Posterior cingulate gyrus (tissue), 11 donors: ENCODE measurements around the gene USP10.
"Not testable (repeated sequence)": the region's sequence is repeated elsewhere in the genome, so short reads cannot be mapped to it uniquely, and the experiment has no call there.

Experiments used
- DNase-seq, 10 donors: peaks; one replicate each; pipeline versions ENCODE4 v3.0.0 to v3.0.0-alpha.2; 2020 to 2021; ENCODE audit warnings: mixed read lengths in 3 of 10
- intact Hi-C: fragments of 100-400 bp; cut with DNase I; formaldehyde crosslinking; loops from one replicate; pipeline ENCODE4 v1.15.1; 2023

USP10 gene

GRCh38 chr16:84742641-84743092 is 42.9 kb downstream of the USP10 start:
- no peak for DNase-seq

DNA sequence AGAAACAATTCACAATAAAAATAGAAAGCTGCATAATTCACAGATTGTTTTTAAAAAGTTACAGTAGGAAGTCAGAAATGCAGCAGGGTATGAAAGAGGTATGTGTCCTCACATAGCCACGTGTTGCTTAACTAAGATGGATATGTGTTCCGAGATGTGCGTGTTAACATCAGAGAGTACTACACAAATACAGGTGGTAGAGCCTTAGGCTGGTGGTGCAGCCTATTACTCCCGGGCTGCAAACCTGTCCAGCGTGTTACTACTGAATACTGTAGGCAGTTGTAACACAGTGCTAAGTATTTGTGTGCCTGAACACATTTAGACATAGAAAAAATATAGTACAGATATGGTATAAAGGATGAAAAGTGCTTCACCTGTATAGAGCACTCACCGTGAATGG is 46.4 kb downstream of the USP10 start:
- no peak for DNase-seq
- intact Hi-C loops, result no loop called here

More at GRCh38 chr16:84742641-84743092, 42.9 kb downstream of the USP10 start:
- intact Hi-C loops, result no loop called here

DNA sequence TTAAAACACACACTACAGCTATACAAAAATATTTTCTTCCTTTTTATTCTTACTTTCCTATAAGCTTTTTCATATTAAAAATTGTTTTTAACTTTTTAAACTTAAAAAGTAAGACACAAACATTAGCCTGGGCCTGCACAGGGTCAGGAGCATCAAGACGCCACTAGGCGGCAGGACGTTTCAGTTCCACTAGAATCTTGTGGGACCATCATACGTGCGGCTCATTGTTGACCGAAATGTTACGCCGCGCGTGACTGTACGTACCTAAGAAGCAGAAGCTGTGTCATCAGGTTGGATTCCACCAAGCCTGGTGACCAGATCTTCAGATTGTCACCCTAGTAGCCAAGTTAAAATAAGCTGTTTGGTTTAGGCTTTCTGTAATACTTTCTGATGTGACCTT is 47.1 kb downstream of the USP10 start:
- DNase-seq, result no peak
- intact Hi-C loops, result no loop called here

DNA sequence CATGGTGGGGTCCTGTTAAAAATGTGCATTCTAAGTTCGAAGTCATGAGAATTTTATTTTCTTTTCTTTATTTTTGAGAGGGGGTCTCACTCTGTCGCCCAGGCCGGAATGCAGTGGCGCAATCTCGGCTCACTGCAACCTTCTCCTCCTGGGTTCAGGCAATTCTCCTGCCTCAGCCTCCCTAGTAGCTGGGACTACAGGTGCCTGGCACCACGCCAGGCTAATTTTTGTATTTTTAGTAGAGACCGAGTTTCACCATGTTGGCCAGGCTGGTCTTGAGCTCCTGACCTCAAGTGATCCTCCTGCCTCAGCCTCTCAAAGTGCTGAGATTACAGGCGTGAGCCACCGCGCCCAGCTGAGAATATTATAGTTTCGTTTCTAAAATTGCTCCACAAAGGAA is 48.4 kb downstream of the USP10 start:
- intact Hi-C loops, DNase-seq: not testable (repeated sequence)

GRCh38 chr16:84749072-84749471 is 49.3 kb downstream of the USP10 start:
- intact Hi-C loops, result no loop called here
- DNase-seq, result no peak

GRCh38 chr16:84749815-84750214 is 50.0 kb downstream of the USP10 start:
- intact Hi-C loops, result no loop called here
- DNase-seq, result no peak

DNA sequence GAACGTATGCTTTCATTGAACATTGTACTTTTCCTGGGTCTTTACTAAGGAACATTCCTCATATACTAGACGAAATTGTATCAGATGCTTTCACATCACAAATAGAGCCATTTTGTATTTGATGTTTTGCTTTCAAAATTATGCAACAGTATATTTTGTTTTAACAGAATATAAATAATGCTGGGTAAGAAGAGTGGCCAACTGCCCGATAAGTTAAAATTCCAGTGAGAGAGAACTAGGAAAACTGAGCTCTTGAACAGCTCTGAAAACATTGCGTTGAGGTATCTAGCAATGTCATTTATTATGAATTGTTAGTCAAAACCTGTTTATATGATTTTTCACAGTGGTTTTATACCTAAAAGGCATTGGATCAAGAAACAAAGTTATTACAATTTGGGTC is 50.8 kb downstream of the USP10 start:
- intact Hi-C loops, result no loop called here

DNA sequence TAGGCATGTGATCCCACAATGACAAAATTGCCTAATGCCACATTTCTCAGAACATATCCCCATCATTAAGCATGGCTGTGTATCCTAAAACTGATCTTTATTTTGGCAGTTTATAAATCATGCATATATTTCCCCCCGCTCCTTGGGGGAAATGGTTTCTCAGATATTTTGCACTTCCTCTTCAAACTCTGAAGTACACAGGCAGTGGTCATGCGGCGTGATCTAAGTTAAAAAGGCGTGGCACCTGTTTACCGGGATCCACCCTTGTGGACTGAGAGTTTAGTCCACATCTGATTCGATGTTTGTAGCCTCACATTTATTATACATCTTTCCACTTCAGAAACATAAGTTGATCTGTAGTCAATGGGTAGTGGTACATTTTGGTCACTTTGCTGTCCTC is 51.4 kb downstream of the USP10 start:
- no peak for DNase-seq
- intact Hi-C loops, result no loop called here

More for the DNA sequence above, 50.8 kb downstream of the USP10 start:
- DNase-seq, result no peak

- no peak for DNase-seq
- intact Hi-C loops, result no loop called here
Measured at GRCh38 chr16:84751947-84752346, 52.1 kb downstream of the USP10 start.

- intact Hi-C loops, result no loop called here
- DNase-seq, result no peak
Measured at GRCh38 chr16:84752600-84752999, 52.8 kb downstream of the USP10 start.

DNA sequence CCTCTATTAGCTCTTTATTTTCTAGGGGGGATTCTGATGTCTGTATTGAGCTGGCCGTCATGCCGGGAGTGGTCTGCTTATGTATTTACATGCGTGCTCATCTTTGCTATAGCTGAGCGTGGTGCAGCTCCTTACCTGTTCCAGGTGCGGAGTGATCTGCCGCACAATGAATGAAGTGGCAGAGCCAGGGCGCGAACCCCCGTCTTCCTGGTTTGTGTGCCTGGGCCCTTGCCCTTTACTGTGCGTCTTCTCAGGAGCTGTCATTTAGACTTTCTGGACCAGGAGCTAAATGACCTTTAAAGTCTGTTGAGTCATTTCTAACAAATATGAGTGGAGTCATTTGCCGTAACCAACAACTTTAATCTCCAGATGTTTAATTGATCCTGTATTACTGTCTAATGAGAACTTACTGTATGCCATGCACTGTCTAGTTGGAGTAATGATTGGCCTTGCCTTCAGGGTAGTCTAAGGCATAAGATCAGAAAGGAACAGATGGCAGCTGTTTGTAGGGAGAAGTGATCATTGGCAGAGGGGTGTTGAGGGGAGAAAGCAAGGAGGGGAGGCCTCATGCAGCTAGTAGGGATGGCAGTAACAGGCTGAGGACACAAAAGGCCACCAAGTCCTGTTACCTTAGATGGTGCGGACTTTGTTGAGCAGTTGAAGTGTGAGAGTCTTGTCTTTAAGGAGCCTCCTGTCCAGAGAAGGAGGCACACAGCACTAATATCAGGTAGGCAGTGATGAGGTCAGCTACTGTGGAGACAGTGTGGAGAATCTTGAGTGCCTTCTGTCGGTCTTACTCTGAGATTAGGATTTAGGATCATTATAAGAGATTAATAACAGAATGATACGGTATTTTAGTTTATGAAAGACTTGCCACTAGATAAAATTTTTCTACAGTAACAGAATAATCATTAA is 53.9 kb downstream of the USP10 start:
- DNase-seq, result no peak
- intact Hi-C loops, result loop anchor here (1.0 kb wide), 2 partner anchors 199 to 217 kb away; no protein-coding TSS in a partner anchor

DNA sequence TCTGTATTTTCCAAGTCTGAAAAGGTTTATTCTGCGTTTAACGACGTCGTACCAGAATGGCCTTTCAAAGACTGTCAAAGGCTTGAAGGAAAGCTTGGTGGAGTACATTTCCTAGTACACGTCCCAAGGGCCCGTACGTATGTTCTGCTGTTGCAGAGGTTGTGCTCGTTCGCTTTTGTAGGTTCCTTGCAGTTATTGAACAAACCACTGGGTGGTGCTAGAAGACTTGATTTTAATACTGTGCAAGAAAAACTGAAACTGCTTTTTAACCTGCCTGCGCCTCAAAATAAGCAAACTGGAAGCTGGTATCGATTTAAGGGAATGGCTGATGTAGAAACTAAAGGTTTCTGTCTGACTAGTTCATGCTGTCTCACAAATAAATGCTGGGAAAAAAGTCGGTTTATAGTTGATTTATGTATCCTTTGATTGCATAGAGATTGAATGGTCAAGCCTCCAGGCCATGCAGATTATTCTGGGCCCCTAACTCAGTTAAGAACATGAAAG is 54.6 kb downstream of the USP10 start:
- intact Hi-C loops, result loop anchor here (1.0 kb wide), 2 partner anchors 198 to 216 kb away; no protein-coding TSS in a partner anchor
- DNase-seq, result peak in 2 of 10 donors; percentile 41 to 47

DNA sequence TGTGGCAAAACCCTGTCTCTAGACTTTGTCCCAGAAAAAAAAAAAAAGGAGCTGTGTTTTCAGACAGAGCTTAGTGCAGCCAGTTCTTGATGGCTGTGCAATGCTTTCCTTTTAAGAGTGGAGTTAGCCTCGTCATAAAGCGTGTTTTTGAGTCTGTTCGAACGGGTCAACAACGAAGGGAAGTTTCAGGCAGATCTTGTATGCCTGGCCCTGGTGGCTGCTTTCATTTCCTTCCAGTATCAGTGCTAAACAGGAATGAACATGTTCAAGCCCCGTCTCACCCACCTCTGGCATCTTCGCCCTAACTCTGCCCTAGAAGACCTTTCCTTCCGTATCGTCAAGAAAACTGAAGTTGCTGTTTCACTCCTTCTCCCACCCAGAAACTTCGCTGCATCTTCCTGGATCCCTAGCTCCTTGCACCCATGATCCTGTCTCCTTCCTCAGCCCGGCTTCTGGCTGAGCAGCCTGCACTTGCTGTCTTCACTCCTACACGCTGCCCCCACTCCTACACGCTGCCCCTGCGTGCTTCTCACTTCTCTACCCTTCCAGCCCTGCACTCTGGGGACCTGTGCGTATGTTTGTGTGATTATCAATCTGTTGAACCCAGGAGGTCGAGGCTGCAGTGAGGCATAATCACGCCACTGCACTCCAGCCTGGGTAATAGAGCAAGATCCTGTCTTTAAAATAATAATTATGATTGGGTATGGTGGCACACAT is 55.3 kb downstream of the USP10 start:
- DNase-seq, result no peak

DNA sequence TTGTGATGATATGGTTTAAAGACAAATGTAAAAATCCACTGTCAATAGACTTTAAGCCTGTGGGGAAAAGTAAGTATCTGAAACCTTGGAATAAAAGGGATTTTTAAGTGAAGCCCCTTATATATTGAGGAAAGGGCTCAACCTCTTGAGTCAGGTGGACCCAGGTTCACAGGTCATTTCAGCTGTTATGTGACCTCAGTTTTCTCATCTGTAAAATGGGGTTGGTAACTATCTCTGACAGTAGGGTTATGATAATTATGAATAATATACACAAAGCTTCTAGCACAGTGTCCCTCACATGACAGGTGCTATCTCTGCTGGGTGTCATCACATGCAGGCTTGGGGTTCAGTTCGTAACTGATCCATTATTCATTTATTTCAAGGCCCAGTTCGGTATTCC is 57.0 kb downstream of the USP10 start:
- intact Hi-C loops, result no loop called here
- DNase-seq, result no peak

More for the DNA sequence above, 55.3 kb downstream of the USP10 start:
- intact Hi-C loops, result loop anchor here (1.0 kb wide), 2 partner anchors 197 to 215 kb away; no protein-coding TSS in a partner anchor

DNA sequence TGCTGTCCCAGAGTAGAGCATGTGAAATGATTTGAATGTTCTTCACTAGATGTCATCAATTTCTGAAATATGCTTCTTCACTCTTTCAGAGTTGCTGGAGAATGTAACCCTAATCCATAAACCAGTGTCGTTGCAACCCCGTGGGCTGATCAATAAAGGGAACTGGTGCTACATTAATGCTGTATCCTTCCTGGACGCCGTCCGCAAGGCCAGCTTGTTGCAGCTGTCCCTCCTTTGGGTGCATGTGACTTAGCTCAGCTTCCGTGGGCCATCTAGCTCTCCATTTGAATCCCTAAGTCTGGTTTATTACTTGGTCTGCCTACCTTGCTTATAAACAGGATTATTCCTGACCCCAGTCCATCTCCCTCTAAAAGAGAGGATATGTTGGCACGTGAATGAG is 58.8 kb downstream of the USP10 start:
- intact Hi-C loops, result no loop called here
- no peak for DNase-seq

- intact Hi-C loops, result no loop called here
- DNase-seq, result no peak
Measured at GRCh38 chr16:84759061-84759460, 59.3 kb downstream of the USP10 start.

- intact Hi-C loops, result no loop called here
- DNase-seq, result no peak
Measured at GRCh38 chr16:84759906-84760305, 60.1 kb downstream of the USP10 start.

DNA sequence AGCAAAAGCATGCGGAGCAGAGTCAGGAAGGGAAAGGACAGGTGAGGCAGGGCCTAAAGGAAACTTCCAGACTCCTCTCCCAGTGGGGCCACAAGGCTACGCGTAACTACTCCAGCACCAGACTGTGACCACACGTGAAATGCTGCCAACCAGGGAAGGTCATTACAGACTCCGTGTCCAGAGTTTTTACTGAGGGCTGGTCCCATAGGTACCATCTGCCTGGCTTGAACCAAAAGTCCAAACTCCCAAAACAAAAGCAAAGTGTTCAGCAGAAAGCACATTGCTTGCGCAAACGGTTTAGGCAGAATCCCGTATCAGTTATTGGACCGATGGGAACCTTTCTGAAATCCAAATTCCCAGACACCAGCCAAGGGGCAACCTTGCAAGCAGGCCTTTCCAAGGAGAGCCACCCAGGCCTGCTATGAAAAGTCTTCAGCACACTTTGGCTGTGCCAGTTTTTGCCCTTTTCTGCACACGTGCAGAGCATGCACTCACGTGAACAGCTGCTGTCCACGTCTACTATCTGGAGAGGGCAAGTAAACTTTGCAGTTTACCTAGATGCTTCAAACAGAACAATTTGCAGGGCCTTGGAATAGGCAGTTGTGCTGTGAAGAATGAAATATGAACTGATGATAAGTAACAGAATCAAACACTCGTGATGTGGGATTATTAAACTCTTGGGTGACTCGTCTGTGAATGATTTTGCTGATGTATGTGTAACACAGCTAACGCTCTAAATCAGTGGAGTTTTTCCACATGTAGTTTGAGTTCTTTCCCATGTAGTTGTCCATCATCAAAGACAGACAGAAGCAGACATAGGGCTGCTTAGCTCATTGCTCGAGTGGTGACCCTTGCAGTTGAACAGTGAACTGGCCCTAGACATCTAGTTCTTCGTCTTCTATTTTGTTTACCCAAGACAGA is 61.9 kb downstream of the USP10 start:
- intact Hi-C loops, result no loop called here
- no peak for DNase-seq

DNA sequence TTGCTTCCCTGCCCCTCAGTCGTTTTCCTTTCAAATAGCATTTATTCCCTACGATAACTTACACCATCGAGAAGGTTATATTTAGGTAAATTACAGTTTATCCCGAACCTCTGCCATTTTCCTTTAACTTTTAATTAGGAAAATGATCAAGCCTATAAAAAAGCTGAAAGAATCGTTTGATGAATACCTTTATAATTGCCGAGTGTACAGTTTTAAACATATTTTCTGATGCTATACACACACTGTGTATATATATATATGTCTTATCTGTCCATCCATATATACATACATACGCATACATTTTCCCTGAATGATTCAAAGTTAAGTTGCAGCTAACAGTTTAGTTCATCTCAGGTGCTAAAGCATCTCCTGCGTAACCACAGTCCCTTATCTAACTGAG is 63.4 kb downstream of the USP10 start:
- no peak for DNase-seq
- intact Hi-C loops, result no loop called here

DNA sequence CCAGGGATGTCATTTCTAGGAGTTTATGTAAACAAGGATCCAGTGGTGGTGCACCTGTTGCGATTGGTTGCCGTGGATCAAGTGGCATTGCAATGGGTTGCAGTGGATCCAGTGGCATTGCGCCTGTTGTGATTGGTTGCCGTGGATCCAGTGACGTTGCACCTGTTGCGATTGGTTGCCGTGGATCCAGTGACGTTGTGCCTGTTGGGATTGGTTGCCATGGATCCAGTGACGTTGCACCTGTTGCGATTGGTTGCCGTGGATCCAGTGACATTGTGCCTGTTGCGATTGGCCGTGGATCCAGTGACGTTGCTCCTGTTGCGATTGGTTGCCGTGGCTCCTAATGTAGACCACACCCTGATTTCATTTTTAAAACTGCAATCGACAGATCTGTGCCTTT is 63.8 kb downstream of the USP10 start:
- DNase-seq, result no peak

More for the DNA sequence above, 63.8 kb downstream of the USP10 start:
- intact Hi-C loops, result no loop called here
